Pons (tissue), 1 donor: ENCODE results near the gene RALGPS1.

Source experiments
- DNase-seq: peaks from one replicate; pipeline ENCODE4 v3.0.0-alpha.2; 2016; ENCODE audit warnings: low spot score

Gene RALGPS1

GRCh38 chr9:127099664-127100063 lies 185.1 kb downstream of the RALGPS1 start:
- no peak for DNase-seq

GRCh38 chr9:127102176-127102575 lies 187.6 kb downstream of the RALGPS1 start:
- no peak for DNase-seq

GRCh38 chr9:127102788-127103187 lies 188.2 kb downstream of the RALGPS1 start:
- DNase-seq, result no peak

- peak; percentile 55 for DNase-seq
Observed at GRCh38 chr9:127104581-127105311, 190.2 kb downstream of the RALGPS1 start.

- DNase-seq, result no peak
Observed at GRCh38 chr9:127105805-127106465, 191.4 kb downstream of the RALGPS1 start.

GRCh38 chr9:127106466-127106855 lies 191.9 kb downstream of the RALGPS1 start:
- no peak for DNase-seq

- DNase-seq, result peak; percentile 66
Observed at GRCh38 chr9:127107171-127107928, 192.8 kb downstream of the RALGPS1 start.

- DNase-seq, result no peak
Observed at GRCh38 chr9:127107929-127108876, 193.6 kb downstream of the RALGPS1 start.

- no peak for DNase-seq
Observed at GRCh38 chr9:127109212-127109711, 194.7 kb downstream of the RALGPS1 start.

- no peak for DNase-seq
Observed at GRCh38 chr9:127112056-127112455, 197.5 kb downstream of the RALGPS1 start.

- no peak for DNase-seq
Observed at GRCh38 chr9:127112735-127113161, 198.2 kb downstream of the RALGPS1 start.

- DNase-seq, result no peak
Observed at GRCh38 chr9:127113191-127113972, 198.8 kb downstream of the RALGPS1 start.

- DNase-seq, result no peak
Observed at GRCh38 chr9:127114606-127115005, 200.0 kb downstream of the RALGPS1 start.

- no peak for DNase-seq
Observed at GRCh38 chr9:127116088-127116726, 201.6 kb downstream of the RALGPS1 start.

- peak; percentile 63 for DNase-seq
Observed at GRCh38 chr9:127116957-127117356, 202.4 kb downstream of the RALGPS1 start.

- no peak for DNase-seq
Observed at GRCh38 chr9:127117801-127118200, 203.2 kb downstream of the RALGPS1 start.

GRCh38 chr9:127118597-127119319 lies 204.2 kb downstream of the RALGPS1 start:
- no peak for DNase-seq

- no peak for DNase-seq
Observed at GRCh38 chr9:127119320-127119709, 204.7 kb downstream of the RALGPS1 start.

GRCh38 chr9:127121628-127122175 lies 207.1 kb downstream of the RALGPS1 start:
- no peak for DNase-seq
